Measurements from ENCODE around the gene FUCA1. TPM values are rescaled to one million over a fixed set of nuclear protein-coding genes. Genes with fewer than 3 reads are reported as not detected.

Gene FUCA1
- polyA plus RNA-seq, 1 donor from 2014 or later, result 38.5 TPM

- Histone ChIP-seq H2AFZ (ENCODE audit: low read depth, low read length) (no peak overlapping the region), H3K9ac (ENCODE audit: low read length) (no peak overlapping the region), H3K4me3 (ENCODE audit: low read length) (no peak overlapping the region), H3F3A (ENCODE audit: insufficient read depth, low read length, poor library complexity, severe bottlenecking) (no peaks in the 10 kb centered on the region), H4K20me1 (ENCODE audit: insufficient read depth) (no peaks in the 10 kb centered on the region), H3K4me2 (ENCODE audit: low read length) (no peak overlapping the region), H3K27me3 (ENCODE audit: insufficient read depth, low read depth, low read length) (no peaks in the 10 kb centered on the region), H3K36me3 (ENCODE audit: insufficient read depth, low read length) (no peaks in the 10 kb centered on the region), H3K27ac (ENCODE audit: low read length) (no peak overlapping the region), H3K9me3 (ENCODE audit: low read length) (no peaks in the 10 kb centered on the region), H3K79me2 (replicated peaks; ENCODE audit: insufficient read depth, low read length) (no peaks in the 10 kb centered on the region), H3K9me2 (ENCODE audit: insufficient read depth, low read length) (no peaks in the 10 kb centered on the region)
- TF ChIP-seq SMC3 (conservative IDR thresholded peaks at IDR 0.05; ENCODE audit: poor library complexity) (no peak), REST (IDR thresholded peaks at IDR 0.05; ENCODE audit: borderline replicate concordance) (no peak), EZH2 (IDR thresholded peaks at IDR 0.05; ENCODE audit: borderline replicate concordance, insufficient read depth, low read length, poor library complexity, severe bottlenecking) (no peak), RAD21 (conservative IDR thresholded peaks at IDR 0.05) (no peak), TAF1 (IDR thresholded peaks at IDR 0.05; ENCODE audit: low read depth) (no peak), MXI1 (conservative IDR thresholded peaks at IDR 0.05; ENCODE audit: poor library complexity, severe bottlenecking) (no peak), POLR2AphosphoS5 (IDR thresholded peaks at IDR 0.05) (no peak), EP300 (conservative IDR thresholded peaks at IDR 0.05; ENCODE audit: poor library complexity, severe bottlenecking) (no peak)
- TF ChIP-seq, protein P1, sequence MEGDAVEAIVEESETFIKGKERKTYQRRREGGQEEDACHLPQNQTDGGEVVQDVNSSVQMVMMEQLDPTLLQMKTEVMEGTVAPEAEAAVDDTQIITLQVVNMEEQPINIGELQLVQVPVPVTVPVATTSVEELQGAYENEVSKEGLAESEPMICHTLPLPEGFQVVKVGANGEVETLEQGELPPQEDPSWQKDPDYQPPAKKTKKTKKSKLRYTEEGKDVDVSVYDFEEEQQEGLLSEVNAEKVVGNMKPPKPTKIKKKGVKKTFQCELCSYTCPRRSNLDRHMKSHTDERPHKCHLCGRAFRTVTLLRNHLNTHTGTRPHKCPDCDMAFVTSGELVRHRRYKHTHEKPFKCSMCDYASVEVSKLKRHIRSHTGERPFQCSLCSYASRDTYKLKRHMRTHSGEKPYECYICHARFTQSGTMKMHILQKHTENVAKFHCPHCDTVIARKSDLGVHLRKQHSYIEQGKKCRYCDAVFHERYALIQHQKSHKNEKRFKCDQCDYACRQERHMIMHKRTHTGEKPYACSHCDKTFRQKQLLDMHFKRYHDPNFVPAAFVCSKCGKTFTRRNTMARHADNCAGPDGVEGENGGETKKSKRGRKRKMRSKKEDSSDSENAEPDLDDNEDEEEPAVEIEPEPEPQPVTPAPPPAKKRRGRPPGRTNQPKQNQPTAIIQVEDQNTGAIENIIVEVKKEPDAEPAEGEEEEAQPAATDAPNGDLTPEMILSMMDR (IDR thresholded peaks at IDR 0.05; ENCODE audit: poor library complexity, severe bottlenecking), result no peak
Measured at GRCh38 chr1:23895082-23895481, 27.0 kb upstream of the FUCA1 start.

- Histone ChIP-seq H3K4me3 (ENCODE audit: low read length) (no peak overlapping the region), H3F3A (ENCODE audit: insufficient read depth, low read length, poor library complexity, severe bottlenecking) (no peaks in the 10 kb centered on the region), H3K9me3 (ENCODE audit: low read length) (no peaks in the 10 kb centered on the region), H3K36me3 (ENCODE audit: insufficient read depth, low read length) (no peaks in the 10 kb centered on the region), H3K4me2 (ENCODE audit: low read length) (no peak overlapping the region), H3K27ac (ENCODE audit: low read length) (no peak overlapping the region), H3K79me2 (replicated peaks; ENCODE audit: insufficient read depth, low read length) (no peaks in the 10 kb centered on the region), H3K9ac (ENCODE audit: low read length) (no peak overlapping the region), H3K9me2 (ENCODE audit: insufficient read depth, low read length) (no peaks in the 10 kb centered on the region), H2AFZ (ENCODE audit: low read depth, low read length) (no peak overlapping the region), H3K27me3 (ENCODE audit: insufficient read depth, low read depth, low read length) (no peaks in the 10 kb centered on the region), H4K20me1 (ENCODE audit: insufficient read depth) (no peaks in the 10 kb centered on the region)
- no peak for TF ChIP-seq SMC3 (conservative IDR thresholded peaks at IDR 0.05; ENCODE audit: poor library complexity)
- TF ChIP-seq TAF1 (IDR thresholded peaks at IDR 0.05; ENCODE audit: low read depth), result no peak
- no peak for TF ChIP-seq EP300 (conservative IDR thresholded peaks at IDR 0.05; ENCODE audit: poor library complexity, severe bottlenecking)
- no peak for TF ChIP-seq EZH2 (IDR thresholded peaks at IDR 0.05; ENCODE audit: borderline replicate concordance, insufficient read depth, low read length, poor library complexity, severe bottlenecking)
- TF ChIP-seq REST (IDR thresholded peaks at IDR 0.05; ENCODE audit: borderline replicate concordance), result no peak
- no peak for TF ChIP-seq MXI1 (conservative IDR thresholded peaks at IDR 0.05; ENCODE audit: poor library complexity, severe bottlenecking)
- TF ChIP-seq, protein P1 (IDR thresholded peaks at IDR 0.05; ENCODE audit: poor library complexity, severe bottlenecking), result no peak
- no peak for TF ChIP-seq RAD21 (conservative IDR thresholded peaks at IDR 0.05)
- TF ChIP-seq POLR2AphosphoS5 (IDR thresholded peaks at IDR 0.05), result no peak
Measured at GRCh38 chr1:23889074-23889473, 21.0 kb upstream of the FUCA1 start.
